ENCODE results near the gene RNF223.

Gene RNF223

DNA sequence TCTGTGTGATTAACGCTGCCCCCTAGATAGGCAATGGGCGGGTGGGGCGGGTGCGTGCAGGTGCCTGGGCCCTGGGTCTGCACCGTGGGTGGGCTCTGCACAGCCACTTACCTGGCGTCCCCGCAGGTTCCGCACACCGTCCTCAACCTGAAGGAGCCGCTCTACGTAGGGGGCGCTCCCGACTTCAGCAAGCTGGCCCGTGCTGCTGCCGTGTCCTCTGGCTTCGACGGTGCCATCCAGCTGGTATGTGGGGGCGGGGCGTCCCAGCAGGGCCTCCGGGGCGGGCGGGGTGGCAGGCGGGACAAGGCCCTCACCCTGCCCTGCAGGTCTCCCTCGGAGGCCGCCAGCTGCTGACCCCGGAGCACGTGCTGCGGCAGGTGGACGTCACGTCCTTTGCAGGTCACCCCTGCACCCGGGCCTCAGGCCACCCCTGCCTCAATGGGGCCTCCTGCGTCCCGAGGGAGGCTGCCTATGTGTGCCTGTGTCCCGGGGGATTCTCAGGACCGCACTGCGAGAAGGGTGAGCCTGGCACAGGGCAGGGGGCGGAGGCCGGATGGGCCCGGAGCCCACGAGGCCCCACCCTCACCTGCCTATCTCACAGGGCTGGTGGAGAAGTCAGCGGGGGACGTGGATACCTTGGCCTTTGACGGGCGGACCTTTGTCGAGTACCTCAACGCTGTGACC is 22.8 kb downstream of the RNF223 start:
- Histone ChIP-seq H3K9ac (ENCODE audit: low read length) (no peak overlapping the region), H3F3A (ENCODE audit: insufficient read depth, low read length) (no peaks in the 10 kb centered on the region), H3K4me1 (ENCODE audit: low read length) (no peaks in the 10 kb centered on the region), H3K9me3 (replicated peaks; ENCODE audit: insufficient read depth, low read length) (no peaks in the 10 kb centered on the region), H3K9me2 (replicated peaks; ENCODE audit: insufficient read depth, low read length) (no peaks in the 10 kb centered on the region), H3K4me3 (ENCODE audit: low read length) (no peak overlapping the region), H4K20me1 (ENCODE audit: insufficient read depth, low read length) (no peaks in the 10 kb centered on the region), H3K79me2 (ENCODE audit: low read length) (no peaks in the 10 kb centered on the region), H2AFZ (ENCODE audit: low read length) (no peak overlapping the region), H3K27me3 (replicated peaks; ENCODE audit: insufficient read depth, low read length) (peaks cover 68% of the 10 kb centered on the region), H3K27ac (ENCODE audit: low read length) (no peak overlapping the region), H3K4me2 (ENCODE audit: low read depth, low read length) (no peak overlapping the region), H3K36me3 (replicated peaks; ENCODE audit: insufficient read depth, low read length) (no peaks in the 10 kb centered on the region)
- DNase-seq = no peak
- TF ChIP-seq EZH2 (optimal IDR thresholded peaks at IDR 0.05; ENCODE audit: low read depth, low read length) (no peak), CTCF (IDR thresholded peaks at IDR 0.05; ENCODE audit: low read length) (no peak), EZH2phosphoT487 (IDR thresholded peaks at IDR 0.05; ENCODE audit: low read length) (no peak)

DNA sequence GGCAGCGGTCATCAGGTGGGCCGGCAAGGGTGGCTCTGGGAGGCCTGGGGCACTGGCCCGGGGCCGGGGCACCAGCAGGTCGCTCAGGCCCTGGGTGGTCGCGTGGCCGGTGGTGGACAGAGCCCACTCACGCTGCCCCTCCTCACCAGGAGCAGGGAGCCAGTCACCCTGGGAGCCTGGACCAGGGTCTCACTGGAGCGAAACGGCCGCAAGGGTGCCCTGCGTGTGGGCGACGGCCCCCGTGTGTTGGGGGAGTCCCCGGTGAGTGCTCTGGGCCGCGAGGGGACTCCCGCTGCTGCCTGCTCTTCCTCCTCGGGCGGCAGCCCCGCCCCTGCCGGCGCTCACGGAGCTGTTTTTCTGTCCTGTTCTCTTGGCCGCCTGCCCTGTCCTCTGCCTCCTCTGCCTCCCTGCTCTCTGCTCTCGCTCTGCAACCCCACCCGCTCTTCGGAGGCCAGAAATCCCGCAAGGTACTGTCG is 23.5 kb downstream of the RNF223 start:
- Histone ChIP-seq H2AFZ (ENCODE audit: low read length) (no peak overlapping the region), H3K27ac (ENCODE audit: low read length) (no peak overlapping the region), H3K36me3 (replicated peaks; ENCODE audit: insufficient read depth, low read length) (no peaks in the 10 kb centered on the region), H3F3A (ENCODE audit: insufficient read depth, low read length) (no peaks in the 10 kb centered on the region), H4K20me1 (ENCODE audit: insufficient read depth, low read length) (no peaks in the 10 kb centered on the region), H3K27me3 (replicated peaks; ENCODE audit: insufficient read depth, low read length) (peaks cover 70% of the 10 kb centered on the region), H3K4me1 (ENCODE audit: low read length) (no peaks in the 10 kb centered on the region), H3K9ac (ENCODE audit: low read length) (no peak overlapping the region), H3K9me2 (replicated peaks; ENCODE audit: insufficient read depth, low read length) (no peaks in the 10 kb centered on the region), H3K9me3 (replicated peaks; ENCODE audit: insufficient read depth, low read length) (no peaks in the 10 kb centered on the region), H3K4me2 (ENCODE audit: low read depth, low read length) (no peak overlapping the region), H3K79me2 (ENCODE audit: low read length) (no peaks in the 10 kb centered on the region), H3K4me3 (ENCODE audit: low read length) (no peak overlapping the region)
- no peak for TF ChIP-seq EZH2 (optimal IDR thresholded peaks at IDR 0.05; ENCODE audit: low read depth, low read length)
- TF ChIP-seq EZH2phosphoT487 (IDR thresholded peaks at IDR 0.05; ENCODE audit: low read length) = no peak
- no peak for TF ChIP-seq CTCF (IDR thresholded peaks at IDR 0.05; ENCODE audit: low read length)
- no peak for DNase-seq

GRCh38 chr1:1049318-1050165 is 24.6 kb downstream of the RNF223 start:
- Histone ChIP-seq H3K9me2 (replicated peaks; ENCODE audit: insufficient read depth, low read length) (no peaks in the 10 kb centered on the region), H3K27me3 (replicated peaks; ENCODE audit: insufficient read depth, low read length) (peaks cover 71% of the 10 kb centered on the region), H3K9me3 (replicated peaks; ENCODE audit: insufficient read depth, low read length) (no peaks in the 10 kb centered on the region), H3F3A (ENCODE audit: insufficient read depth, low read length) (no peaks in the 10 kb centered on the region), H3K4me1 (ENCODE audit: low read length) (no peaks in the 10 kb centered on the region), H3K36me3 (replicated peaks; ENCODE audit: insufficient read depth, low read length) (no peaks in the 10 kb centered on the region), H2AFZ (ENCODE audit: low read length) (no peak overlapping the region), H3K4me3 (ENCODE audit: low read length) (no peak overlapping the region), H3K4me2 (ENCODE audit: low read depth, low read length) (no peak overlapping the region), H3K79me2 (ENCODE audit: low read length) (no peaks in the 10 kb centered on the region), H4K20me1 (ENCODE audit: insufficient read depth, low read length) (no peaks in the 10 kb centered on the region), H3K9ac (ENCODE audit: low read length) (no peak overlapping the region), H3K27ac (ENCODE audit: low read length) (no peak overlapping the region)
- TF ChIP-seq EZH2phosphoT487 (IDR thresholded peaks at IDR 0.05; ENCODE audit: low read length) (no peak), EZH2 (optimal IDR thresholded peaks at IDR 0.05; ENCODE audit: low read depth, low read length) (no peak), CTCF (IDR thresholded peaks at IDR 0.05; ENCODE audit: low read length) (no peak)
- no peak for DNase-seq

Data from MM.1S (cell line).